ENCODE results near the gene TOM1L2. TPM values are rescaled to one million over a fixed set of nuclear protein-coding genes. Genes with fewer than 3 reads are reported as not detected.

TOM1L2 gene
- total RNA-seq, 1 experiment from 2014 or later: 8.8 TPM

- DNase-seq (ENCODE audit: low spot score): no peak
These were observed 72.7 kb downstream of the TOM1L2 start for GRCh38 chr17:17899486-17899885.

- no peak for DNase-seq (ENCODE audit: low spot score)
These were observed 73.5 kb downstream of the TOM1L2 start for GRCh38 chr17:17898673-17899072.

GRCh38 chr17:17897442-17897841 lies 74.8 kb downstream of the TOM1L2 start:
- DNase-seq (ENCODE audit: low spot score): no peak

- DNase-seq (ENCODE audit: low spot score): no peak
These were observed 75.5 kb downstream of the TOM1L2 start for GRCh38 chr17:17896746-17897145.

GRCh38 chr17:17893801-17894644 lies 78.2 kb downstream of the TOM1L2 start:
- DNase-seq (ENCODE audit: low spot score): no peak

- no peak for DNase-seq (ENCODE audit: low spot score)
These were observed 79.5 kb downstream of the TOM1L2 start for GRCh38 chr17:17892731-17893130.

GRCh38 chr17:17892009-17892408 lies 80.2 kb downstream of the TOM1L2 start:
- no peak for DNase-seq (ENCODE audit: low spot score)

- peak; percentile 64 for DNase-seq (ENCODE audit: low spot score)
These were observed 81.1 kb downstream of the TOM1L2 start for GRCh38 chr17:17890773-17891759.

- no peak for DNase-seq (ENCODE audit: low spot score)
These were observed 82.3 kb downstream of the TOM1L2 start for GRCh38 chr17:17889922-17890321.

- no peak for DNase-seq (ENCODE audit: low spot score)
These were observed 83.4 kb downstream of the TOM1L2 start for GRCh38 chr17:17888821-17889220.

- DNase-seq (ENCODE audit: low spot score): no peak
These were observed 83.8 kb downstream of the TOM1L2 start for GRCh38 chr17:17888371-17888770.

- no peak for DNase-seq (ENCODE audit: low spot score)
These were observed 84.4 kb downstream of the TOM1L2 start for GRCh38 chr17:17887752-17888304.

- DNase-seq (ENCODE audit: low spot score): no peak
These were observed 85.5 kb downstream of the TOM1L2 start for GRCh38 chr17:17886726-17887125.

GRCh38 chr17:17886226-17886625 lies 86.0 kb downstream of the TOM1L2 start:
- DNase-seq (ENCODE audit: low spot score): no peak

- no peak for DNase-seq (ENCODE audit: low spot score)
These were observed 87.5 kb downstream of the TOM1L2 start for GRCh38 chr17:17884391-17885357.

GRCh38 chr17:17883801-17884200 lies 88.4 kb downstream of the TOM1L2 start:
- DNase-seq (ENCODE audit: low spot score): no peak

GRCh38 chr17:17882082-17882581 lies 90.1 kb downstream of the TOM1L2 start:
- DNase-seq (ENCODE audit: low spot score): no peak

GRCh38 chr17:17880577-17881196 lies 91.5 kb downstream of the TOM1L2 start:
- no peak for DNase-seq (ENCODE audit: low spot score)

GRCh38 chr17:17877529-17878358 lies 94.5 kb downstream of the TOM1L2 start:
- no peak for DNase-seq (ENCODE audit: low spot score)
